GM12801 (cell line): ENCODE data around the gene SBF2.

Source experiments
- TF ChIP-seq, protein P1 (sequence below): IDR thresholded peaks from one replicate; pipeline ENCODE4 v1.5.1; 2011; ENCODE audit warnings: control low read depth; ENCODE audit not compliant: insufficient read length; ENCODE audit errors: extremely low read depth

The SBF2 gene

DNA sequence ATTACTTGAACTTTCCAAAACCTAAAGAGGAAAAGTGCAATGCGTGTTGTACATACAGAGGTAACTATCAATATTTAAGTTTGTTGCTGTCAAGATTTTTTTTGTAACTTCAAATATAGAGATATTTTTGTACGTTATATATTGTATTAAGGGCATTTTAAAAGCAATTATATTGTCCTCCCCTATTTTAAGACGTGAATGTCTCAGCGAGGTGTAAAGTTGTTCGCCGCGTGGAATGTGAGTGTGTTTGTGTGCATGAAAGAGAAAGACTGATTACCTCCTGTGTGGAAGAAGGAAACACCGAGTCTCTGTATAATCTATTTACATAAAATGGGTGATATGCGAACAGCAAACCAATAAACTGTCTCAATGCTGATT, 13.0 kb upstream of the SBF2 start:
- TF ChIP-seq, protein P1, sequence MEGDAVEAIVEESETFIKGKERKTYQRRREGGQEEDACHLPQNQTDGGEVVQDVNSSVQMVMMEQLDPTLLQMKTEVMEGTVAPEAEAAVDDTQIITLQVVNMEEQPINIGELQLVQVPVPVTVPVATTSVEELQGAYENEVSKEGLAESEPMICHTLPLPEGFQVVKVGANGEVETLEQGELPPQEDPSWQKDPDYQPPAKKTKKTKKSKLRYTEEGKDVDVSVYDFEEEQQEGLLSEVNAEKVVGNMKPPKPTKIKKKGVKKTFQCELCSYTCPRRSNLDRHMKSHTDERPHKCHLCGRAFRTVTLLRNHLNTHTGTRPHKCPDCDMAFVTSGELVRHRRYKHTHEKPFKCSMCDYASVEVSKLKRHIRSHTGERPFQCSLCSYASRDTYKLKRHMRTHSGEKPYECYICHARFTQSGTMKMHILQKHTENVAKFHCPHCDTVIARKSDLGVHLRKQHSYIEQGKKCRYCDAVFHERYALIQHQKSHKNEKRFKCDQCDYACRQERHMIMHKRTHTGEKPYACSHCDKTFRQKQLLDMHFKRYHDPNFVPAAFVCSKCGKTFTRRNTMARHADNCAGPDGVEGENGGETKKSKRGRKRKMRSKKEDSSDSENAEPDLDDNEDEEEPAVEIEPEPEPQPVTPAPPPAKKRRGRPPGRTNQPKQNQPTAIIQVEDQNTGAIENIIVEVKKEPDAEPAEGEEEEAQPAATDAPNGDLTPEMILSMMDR = no peak

- TF ChIP-seq, protein P1 = no peak
These were observed 12.2 kb upstream of the SBF2 start for GRCh38 chr11:10305964-10306918.

DNA sequence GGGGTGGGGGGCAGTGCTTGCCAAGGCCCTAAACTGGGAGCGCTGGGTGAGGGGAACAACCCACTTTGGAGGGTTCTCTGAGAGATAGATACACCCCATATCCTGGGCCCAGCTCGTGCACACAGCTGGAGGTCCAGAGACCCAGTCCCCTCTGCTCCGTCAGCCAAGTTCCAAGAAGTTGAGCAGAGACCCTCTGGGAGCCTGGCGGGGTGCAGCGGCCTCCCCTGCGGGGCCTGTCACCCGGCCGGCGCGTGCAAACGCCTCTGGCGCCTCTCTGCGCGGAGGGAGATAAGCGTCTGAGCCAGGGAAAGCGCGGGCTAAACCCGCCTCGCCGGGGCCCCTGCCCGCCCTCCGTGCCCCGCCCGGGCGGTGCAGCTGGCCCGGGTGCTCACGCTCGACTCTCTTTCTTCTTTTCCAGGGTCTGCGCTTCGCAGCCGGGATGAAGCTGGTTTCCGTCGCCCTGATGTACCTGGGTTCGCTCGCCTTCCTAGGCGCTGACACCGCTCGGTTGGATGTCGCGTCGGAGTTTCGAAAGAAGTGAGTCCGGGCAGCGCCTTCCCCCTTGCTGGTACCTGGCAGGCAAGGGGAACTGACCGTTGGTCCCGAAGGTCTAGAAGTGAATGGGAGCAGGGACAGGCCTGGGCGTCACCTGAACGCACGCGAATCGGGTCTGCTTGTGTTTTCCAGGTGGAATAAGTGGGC, 11.4 kb upstream of the SBF2 start:
- TF ChIP-seq, protein P1 = no peak

- TF ChIP-seq, protein P1 = no peak
These were observed 10.7 kb upstream of the SBF2 start, which contains the start of gene ADM for GRCh38 chr11:10304495-10305261. TSS of gene ADM (plus strand) at chr11:10305073. CDS start at chr11:10305701, 628 bp downstream.

DNA sequence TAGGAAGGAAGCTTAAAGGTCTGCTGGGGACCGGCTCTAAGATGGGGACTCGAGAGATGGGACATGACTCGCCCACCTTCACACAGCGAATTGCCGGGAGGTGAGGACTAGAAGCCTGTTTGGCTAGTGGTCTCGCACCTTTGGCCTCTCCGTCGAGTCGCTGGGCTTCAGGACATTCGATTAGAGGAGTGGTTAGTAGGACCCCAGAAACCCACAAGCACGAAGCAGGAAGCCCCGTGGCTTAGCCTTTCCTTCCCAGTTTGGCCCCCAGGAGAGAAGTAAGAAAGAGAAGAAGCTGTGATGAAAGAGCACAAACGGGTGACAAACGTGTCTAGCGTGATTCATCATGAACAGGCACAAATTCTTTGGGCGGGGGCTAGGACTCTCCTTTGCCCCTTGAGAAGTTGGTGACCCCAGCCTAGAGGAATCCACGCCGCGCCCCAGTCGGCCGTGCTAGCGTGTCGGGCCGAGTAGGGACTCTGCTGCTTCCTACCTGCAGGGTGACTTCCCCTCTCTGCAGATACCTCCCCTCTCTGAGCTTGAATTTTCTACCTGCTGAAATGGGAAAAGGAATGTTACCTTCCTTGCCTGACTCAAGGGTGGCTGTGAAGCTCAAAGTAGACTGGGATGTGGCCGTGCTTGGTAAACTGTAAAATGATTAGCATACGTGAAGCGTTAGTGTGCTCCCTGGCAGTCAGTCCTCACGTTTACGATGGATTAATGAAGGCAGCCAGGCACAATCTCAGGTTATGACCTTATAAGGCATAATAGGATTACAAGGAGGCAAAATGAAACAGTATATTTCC, 9.7 kb upstream of the SBF2 start:
- TF ChIP-seq, protein P1 = no peak

GRCh38 chr11:10302744-10303557, 8.9 kb upstream of the SBF2 start:
- TF ChIP-seq, protein P1 = no peak
